ENCODE results near the gene RAPGEF1.

RAPGEF1 gene

DNA sequence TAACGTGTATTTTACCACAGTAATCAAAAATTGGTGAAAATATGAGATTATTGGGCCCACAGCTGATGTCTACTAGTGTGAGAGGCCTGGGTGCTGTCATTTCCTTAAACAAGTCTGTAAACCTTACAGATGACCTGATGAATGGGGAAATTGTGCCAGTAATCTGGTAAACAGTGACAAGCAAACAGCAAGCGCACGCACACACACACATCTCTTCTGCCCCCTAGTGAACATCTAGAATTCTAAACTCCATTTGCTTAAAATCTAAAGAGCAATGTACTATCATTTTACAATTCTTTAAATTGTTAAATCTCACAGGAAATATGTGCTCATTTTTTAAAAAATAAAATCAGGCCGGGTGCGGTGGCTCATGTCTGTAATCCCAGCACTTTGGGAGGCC, 7.5 kb upstream of the RAPGEF1 start:
- DNase-seq (ENCODE audit: low read depth in 2 of 2), result no peak

DNA sequence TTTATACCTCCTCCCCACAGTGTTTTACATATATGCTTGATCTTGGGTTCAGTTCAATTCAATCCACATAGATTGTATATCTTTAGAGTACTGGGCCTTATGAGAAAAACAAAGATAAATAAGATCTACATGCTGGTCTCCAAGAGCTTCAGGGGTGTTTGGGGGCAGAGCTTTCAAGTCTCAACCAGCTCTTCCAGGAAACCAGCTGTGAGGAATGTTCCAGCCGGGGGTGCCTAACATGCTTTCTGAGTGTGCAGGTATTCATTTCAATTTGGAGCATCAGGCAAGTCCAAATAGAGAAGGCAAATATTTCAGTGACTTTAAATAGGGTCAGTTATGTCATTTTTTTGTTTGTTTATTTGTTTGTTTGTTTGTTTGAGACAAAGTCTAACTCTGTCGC, 5.7 kb upstream of the RAPGEF1 start:
- DNase-seq (ENCODE audit: low read depth in 2 of 2), result no peak

DNA sequence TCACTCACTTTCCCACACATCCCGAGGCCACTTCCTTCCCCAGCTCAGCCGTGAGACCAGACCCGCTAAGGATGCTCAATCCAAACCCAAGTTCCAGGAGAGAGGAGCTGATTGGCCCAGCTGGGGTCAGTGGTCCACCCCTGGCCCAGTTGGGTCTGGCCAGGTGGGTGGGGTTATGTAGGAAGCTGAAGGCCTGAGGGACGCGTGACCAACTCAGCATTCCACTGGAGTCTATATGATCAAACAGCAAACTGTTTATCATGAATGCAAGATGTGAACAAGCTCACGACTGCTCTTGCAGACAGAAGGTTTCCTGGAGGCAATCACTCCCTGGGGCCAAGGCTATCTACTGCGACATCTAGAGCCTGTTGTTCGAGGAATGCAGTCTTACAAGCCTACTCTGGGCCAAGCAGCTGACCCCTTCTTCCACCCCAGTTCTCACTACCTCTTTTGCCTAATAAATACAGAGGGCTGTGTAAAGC, 4.9 kb upstream of the RAPGEF1 start:
- DNase-seq (ENCODE audit: low read depth in 2 of 2), result no peak

DNA sequence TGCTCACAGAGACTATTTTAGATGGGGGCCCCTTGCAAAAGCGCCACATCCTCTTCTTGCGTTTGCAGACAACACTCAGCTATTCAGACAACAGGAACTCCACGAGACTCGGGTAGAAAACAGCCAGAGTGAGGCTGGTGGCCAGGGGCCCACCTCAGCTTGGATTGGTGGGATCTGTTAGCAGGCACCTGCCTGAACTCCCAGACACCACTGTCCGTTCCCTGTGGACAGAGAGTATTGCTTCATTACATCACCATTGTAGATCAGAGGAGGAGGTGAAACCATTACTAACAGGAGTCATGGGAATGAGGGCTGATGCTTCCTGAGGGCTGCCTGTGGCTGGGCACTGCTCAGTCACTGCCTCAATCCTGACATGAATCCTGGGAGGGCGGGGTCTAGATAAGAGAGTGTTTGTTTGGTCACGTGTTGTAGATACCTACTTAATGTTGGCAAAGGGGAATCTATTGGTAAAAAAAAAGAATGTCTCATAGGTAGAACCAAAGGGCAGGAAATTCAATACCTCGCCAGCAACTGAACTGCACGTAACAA, 4.4 kb upstream of the RAPGEF1 start:
- DNase-seq (ENCODE audit: low read depth in 2 of 2), result no peak

DNA sequence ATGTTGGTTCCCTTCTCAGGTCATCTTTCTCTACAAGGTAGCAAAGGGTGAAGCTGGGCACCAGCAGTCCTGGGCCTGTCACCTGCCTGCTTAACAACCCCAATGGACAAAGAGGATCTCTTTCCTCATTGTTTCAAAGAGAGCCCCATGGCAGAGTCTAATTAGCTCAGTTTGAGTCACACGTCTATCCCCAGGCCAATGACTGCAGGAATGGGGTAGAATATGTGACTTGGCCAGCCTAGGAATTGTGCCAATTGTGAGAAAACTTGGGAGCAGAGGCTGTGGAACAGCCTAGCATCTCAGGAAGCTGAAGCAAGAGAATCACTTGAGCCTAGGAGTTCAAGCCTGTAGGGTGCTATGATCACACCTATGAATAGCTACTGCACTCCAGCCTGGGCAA, 3.6 kb upstream of the RAPGEF1 start:
- no peak for DNase-seq (ENCODE audit: low read depth in 2 of 2)

DNA sequence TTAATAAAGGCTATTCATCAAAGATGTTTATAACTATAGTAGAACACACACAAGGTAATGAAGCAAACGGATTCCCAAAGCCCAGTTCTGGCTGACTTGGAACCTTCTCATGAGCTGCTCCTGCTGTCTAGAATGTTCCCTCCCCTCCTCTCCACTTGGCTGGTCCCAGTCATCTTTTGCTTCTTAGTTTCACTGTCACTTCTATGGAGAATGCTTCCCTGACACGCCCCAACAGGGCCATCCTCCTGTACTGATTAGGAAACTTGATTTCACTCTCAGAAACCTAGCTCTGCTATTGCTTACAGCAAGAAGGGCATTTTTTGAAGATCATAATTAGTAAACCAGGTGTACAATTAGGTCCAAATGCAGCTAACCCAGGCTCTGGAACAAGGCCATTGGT, 3.2 kb upstream of the RAPGEF1 start:
- DNase-seq (ENCODE audit: low read depth in 2 of 2), result no peak

DNA sequence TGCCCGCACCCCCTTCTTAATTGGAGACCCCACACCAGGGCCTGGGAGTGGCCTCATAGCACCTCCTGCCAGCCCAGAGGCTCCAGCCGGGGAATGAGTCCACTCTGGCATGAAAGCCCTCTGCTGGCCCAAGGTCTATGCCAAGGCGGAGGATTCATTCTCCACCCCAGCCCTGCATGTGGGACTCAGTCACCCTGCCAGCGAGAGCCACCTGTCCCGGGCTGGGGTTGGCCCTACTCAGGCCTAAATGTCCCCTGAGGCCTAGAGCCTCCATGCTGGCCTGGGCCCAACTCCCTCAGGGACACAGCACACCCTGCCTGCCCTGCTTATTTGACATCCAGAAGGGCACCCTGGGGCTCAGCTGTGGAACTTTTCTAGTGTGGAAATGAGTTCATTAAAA, 1.0 kb upstream of the RAPGEF1 start:
- no peak for DNase-seq (ENCODE audit: low read depth in 2 of 2)

DNA sequence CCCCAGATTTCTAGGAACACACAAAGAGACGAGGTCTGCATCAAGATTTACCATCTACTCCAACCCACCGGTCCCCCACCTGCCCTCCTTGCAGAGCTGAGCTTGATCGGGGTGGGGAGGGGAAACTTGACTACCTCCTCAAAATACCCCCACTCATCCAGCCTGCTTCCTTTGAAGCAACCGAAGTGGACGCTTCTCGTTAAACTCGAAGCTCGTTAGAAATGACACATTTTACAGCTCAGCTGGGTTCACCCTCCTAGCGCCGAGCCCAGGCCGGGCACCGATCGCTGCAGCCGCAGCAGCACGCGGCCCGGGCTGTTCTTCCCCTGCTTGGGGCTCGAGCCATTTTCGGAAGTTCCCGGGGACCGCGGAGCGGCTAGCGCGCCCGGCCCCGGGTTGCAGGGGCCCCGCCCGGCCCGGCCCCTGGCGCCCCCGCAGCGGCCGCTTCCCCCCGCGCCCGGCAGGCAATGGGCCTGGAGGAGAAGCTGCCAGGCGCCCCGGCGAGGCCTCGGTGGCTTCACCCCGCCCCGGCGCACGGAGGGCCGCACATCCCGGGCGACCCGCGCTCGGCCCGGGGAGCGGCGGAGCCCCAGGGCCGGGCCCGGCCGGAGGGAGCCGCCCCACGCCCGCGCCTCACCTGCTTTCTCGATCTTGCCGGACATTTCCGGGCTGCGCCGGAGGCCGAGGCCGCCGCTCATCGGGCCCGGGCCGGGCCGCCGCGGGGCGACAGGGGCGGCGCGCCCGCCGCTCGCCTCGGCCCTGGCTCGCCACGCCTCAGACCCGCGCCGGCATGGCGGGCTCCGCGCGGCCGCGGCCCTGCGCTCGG, 530 bp downstream of the RAPGEF1 start:
- DNase-seq (ENCODE audit: low read depth in 2 of 2), result peak; percentile 28 to 35

DNA sequence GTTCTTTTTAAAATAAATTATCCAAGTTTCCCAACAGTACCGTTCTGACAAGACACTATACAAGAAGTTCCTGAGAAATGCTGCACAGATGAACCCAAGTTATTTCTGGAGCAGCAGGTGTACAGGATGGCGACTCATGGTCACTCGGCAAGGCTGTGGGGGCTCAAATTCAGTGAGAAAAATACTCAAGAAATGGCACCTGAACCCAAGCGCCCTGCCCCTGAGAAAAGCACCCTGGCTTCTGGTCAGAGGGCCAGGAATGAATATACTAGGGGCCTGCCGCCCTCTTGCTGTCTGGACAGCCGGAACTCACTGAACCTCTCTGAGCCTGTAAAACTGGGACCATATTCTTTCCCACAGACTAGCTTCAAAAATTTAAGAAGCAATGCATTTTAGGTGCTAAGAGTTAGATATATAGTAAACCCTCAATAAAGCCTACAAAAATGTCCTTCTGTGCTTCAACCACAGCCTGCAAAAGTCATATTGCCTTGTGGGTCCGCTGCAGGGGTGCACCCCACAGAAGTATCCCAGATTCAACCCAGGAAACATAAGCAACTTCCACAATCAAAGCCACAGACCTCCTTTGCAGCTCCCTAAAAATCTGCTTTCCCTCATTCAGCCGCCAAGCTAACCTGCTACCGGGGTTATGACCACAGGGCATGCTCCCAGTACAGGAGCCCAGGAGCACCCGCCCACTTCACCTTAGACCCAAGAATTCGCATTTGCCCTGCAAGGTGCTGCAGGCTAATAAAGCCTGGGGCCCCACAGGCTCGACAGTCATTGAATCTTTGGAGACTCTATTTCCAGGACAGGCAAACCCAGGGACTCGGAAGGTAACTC, 1.4 kb downstream of the RAPGEF1 start:
- no peak for DNase-seq (ENCODE audit: low read depth in 2 of 2)

DNA sequence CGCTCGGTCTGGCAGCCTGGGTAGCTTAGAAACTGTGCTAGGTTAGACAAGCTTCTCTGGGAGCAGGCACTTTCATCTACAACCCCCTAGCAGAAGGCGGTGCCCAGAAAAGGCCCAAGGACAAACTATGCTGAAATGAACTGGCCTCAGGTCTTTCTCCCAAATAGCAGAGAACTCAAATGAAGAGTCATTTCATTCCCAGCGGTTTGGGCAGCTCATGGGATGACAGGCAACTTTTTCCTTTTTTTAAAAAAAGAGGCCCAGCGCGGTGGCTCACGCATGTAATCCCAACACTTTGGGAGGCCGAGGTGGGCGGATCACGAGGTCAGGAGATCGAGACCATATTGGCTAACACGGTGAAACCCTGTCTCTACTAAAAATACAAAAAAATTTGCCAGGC, 2.5 kb downstream of the RAPGEF1 start:
- no peak for DNase-seq (ENCODE audit: low read depth in 2 of 2)

DNA sequence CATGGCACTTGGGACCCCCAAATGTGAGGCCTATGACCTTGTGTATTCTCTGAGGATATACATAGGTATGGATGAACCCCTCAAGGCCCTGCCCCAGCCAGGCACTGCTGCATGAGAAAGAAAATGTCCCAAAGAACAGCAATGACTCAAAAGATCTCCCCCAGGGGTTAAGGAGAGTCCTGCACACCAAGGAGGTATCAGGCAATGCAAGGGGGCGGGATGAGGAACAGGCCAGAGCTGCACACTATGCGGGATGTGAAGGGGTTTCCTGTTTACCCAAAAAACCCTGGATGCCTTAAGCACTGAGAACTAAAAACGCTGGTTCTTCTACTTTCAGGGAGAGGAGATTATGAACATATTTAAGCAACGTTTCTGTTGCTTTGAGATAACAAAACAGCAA, 3.4 kb downstream of the RAPGEF1 start:
- DNase-seq (ENCODE audit: low read depth in 2 of 2), result no peak

DNA sequence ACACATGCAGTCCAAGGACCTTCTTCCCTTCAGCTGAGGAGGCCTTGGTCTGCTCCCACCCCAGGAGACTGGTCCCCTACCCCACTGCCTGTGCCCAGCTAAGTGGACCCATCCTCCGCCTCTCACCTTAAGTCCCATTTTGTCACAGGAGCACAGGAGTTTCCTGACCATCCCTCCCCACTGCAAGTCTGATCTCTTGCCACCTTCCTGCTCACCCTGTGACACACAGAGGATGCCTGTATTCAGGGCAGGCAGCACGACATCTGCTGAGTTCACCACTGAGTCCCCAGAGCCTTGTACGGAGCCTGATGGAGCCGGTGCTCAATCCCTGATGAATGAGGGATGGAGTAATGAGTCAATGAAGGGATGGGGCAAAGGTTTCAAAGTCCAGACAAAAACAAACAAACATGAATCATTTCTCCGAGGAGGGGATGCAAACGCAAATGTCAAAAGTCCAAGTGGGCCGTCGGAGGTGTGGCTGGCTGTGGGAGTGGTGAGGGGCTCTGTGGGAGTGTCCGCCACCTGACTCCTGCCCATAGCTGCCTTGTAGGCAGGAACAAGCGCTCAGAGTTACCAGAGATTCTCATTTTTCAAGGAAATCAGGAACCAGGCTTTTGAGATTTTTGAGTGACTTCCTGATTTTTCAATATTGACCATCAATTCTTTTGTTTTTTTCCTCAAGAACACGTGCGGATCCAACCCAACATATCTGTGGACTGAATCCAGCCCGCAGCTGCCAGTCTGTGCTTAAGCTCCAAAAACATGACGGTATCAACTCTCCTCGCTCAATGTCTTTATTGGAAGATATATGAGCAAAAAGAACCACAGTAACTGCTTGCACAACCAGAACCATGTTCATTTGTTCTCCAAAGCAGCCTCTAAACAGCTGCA, 4.4 kb downstream of the RAPGEF1 start:
- no peak for DNase-seq (ENCODE audit: low read depth in 2 of 2)

DNA sequence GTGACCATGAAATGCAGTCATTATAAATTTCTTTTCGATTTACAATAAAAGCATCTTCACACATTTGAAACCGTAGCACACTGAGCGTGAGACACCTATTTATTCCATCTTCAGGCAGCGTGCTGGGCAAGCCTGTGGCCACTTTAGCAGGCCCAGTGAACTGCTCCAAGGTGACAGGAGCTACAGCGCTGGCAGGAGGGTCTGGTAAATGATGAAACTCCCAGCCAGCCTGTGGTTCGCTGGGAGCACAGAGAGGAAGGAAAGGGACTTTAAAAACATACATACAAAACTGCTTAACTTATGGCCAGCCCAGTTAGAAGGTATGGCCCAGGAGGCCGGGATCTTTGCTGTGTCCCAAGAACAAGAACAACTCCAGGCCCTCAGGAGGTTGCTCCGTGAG, 5.1 kb downstream of the RAPGEF1 start:
- DNase-seq (ENCODE audit: low read depth in 2 of 2), result no peak

DNA sequence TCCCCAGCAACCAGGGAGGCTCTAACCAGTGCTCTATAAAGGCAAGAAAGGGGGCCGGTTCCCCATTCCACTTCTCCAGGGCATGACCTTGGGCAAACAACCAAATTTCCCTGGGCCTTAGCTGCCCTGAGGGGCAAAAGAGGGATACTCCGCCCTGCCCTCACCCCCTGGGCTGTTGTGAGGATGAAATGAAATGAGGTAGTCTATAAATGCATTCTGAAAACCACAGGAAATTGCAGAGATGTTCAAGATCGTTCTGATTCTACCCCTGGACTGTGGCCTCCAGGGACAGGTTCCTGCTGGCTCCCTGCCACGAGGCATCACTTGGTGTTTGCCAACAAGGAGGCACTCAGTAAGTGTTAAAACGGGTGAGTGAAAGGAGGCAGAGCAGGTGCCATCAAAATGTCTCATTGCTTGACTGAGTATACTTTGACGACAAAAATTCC, 5.7 kb downstream of the RAPGEF1 start:
- no peak for DNase-seq (ENCODE audit: low read depth in 2 of 2)

DNA sequence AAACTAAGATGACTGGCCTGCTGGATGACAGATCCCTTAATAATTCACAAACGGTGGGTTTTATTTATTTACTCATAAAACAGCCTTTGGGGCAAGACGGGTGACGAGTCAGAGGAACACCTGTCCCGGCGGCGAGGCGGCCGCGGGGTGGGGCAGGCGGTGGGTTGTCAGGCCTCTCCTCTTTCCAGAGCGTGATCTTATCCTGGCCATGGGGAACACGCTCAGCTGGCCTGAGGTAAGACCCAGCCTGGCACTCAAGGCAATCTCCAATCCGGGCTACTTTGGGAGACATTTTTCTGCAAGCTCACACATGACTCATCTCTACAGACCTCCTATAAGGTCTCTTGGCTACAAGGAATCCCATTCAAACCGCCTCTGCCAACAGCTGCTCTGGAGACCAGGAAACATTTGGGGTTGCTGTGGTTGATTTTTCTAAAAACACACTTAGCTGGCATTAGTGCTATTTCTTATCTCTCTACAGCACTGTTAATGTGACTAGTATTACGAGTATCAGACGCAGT, 6.3 kb downstream of the RAPGEF1 start:
- peak in 1 of 2 donors; percentile 34 for DNase-seq (ENCODE audit: low read depth in 2 of 2)

DNA sequence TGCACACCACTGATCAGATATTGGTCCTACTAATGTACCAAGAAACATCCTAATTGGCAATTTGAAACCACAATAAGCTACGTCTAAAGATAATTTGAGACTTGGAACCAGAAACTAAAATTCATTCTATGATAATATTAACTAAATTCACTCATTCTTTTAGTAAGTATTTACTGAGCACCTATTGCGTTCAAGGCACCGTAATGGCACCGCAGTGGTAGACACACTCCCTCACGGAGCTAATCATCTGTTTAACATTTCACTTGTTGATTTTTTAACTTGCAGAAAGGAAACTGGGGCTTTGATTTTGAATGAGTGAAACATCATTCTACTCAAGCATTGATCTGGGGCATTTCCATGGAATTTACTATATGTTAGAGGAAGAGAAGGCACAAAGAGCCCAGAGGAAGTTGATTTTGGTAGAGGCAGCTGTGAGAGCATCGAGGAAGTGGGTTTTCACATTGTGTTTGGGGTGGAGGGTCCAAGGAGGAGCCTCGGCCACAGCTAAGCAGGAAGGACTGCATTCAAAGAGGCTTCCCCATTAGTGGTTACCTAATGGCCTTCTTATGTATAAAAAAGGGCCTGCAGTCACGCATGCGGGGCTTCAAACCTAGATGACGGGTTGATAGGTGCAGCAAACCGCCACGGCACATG, 7.1 kb downstream of the RAPGEF1 start:
- no peak for DNase-seq (ENCODE audit: low read depth in 2 of 2)

DNA sequence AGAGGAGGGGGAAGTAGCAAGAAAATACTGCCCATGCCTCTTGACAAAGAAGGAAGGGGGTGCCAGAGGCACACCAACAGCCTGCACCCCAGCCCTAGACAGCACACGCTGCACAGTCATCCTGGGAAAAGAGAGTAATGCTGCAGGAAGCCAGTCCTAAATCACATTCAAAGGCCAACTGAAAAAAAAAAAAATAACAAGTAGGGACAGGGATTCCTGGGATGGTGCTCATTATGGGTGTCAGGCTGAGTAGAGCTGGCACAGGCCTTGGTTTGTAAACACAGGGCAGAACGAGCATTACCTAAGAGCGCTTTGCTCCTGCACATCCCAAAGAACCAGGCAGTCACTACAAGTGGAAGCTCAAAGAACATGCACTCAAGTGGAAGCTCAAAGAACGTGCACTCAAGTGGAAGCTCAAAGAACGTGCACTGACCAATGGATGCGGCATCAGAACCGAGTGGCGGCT, 7.8 kb downstream of the RAPGEF1 start:
- no peak for DNase-seq (ENCODE audit: low read depth in 2 of 2)

DNA sequence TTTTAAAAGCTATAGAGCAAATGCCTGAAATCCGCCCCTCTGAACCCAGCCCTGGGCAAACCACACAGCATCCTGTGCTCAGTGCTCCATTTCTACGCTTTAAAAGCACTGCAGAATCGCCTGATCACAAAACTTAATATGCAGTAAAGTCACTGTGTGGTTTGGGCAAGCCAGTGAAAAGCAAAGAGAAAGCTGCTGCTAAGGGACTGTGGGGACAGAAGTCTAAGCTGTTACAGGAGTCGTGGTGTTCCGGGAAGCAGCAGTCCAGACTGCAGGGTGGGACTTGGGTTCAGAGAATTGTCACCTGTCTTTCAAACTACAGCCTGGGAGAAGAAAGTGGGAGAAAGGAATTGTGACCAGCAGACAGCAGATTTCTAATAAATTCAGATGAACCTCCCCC, 8.2 kb downstream of the RAPGEF1 start:
- no peak for DNase-seq (ENCODE audit: low read depth in 2 of 2)

DNA sequence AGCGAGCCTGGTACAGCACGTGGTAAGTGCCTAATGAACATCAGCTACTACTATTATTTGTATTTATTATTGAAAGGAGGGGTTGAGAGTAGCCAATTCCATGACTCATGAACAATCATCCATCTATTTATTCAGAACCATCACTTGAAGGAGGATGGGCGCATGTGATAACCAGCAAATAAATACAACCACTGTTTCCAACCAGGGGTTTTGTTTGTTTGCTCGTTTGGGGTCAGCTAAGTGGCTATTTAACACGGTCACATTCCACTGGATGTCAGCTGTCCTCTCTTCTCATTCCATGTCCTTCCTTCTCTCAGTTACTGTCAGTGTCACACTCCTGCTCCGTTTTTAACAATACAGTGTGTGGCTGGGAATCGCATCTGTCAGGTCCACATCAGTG, 8.6 kb downstream of the RAPGEF1 start:
- DNase-seq (ENCODE audit: low read depth in 2 of 2), result no peak

DNA sequence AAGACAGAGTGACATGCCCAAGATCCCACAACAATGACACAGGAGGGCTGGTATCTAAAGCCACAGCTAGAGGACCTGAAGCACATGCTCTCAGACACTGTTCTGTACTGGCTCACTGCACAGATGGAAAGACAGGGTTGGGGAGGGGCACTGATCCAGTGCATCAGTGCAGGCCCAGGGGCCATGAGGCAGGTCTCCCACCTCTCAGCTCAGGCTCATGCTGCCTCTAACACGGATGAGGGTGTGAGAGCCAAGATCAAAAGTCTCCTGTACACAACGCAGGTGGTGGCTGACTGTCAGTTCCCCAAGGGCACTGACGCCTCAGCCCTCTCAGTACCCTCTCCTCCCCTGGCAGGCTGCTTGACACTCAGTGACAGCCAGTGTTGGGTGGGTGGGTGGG, 10.9 kb downstream of the RAPGEF1 start:
- peak; percentile 35 to 41 for DNase-seq (ENCODE audit: low read depth in 2 of 2)

DNA sequence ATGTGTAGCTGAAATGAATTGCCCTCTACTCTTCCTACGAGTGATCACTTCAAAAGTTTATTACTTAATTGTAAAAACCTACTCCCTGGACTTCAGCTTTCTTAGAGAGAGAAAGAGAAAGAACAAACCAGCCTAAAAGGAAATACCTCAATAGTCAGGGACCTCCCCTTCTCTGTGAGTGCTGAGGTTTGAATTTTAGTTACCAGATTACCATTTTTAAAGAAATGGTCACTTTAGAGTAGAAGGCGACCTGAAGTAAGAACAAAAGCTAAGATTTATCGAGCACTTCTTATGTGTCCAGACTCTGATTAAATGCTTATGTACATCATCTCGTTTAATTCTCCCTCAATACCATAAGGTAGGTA, 11.3 kb downstream of the RAPGEF1 start:
- no peak for DNase-seq (ENCODE audit: low read depth in 2 of 2)

Data from stimulated activated CD8-positive, alpha-beta memory T cell treated with anti-CD3 and anti-CD28 coated beads, Interleukin-2, amount 100 ng/mL, for 48 hours (primary cell).